Breast epithelium (tissue), 3 donors: ENCODE measurements around the gene ATG2A.

ENCODE experiments used
- CTCF ChIP-seq, 3 donors: fragments of 450-650 bp; IDR thresholded peaks; one replicate each; pipeline ENCODE4 v1.5.1; 2016 to 2017; ENCODE audit warnings: antibody characterized with exemption in 3 of 3, mild to moderate bottlenecking in 3 of 3, moderate library complexity in 3 of 3
- POLR2A ChIP-seq: fragments of 450-650 bp; IDR thresholded peaks from one replicate; pipeline ENCODE4 v1.6.1; 2016; ENCODE audit warnings: antibody characterized with exemption, mild to moderate bottlenecking, moderate library complexity
- POLR2AphosphoS5 ChIP-seq, 3 donors: sonication (generic); formaldehyde crosslinking; IDR thresholded peaks; one replicate each; pipeline ENCODE4 v1.6.1; 2017; ENCODE audit warnings: antibody characterized with exemption in 3 of 3

- TF ChIP-seq CTCF (IDR thresholded peaks at IDR 0.05) (no peak), POLR2AphosphoS5 (IDR thresholded peaks at IDR 0.05) (no peak), POLR2A (no peak)
Observed at GRCh38 chr11:64858467-64859263, 58.3 kb downstream of the ATG2A start.
